ENCODE results near the gene GANAB.

GRCh38 chr11:62613291-62613778 lies 33.1 kb downstream of the GANAB start:
- TF ChIP-seq CTCF (IDR thresholded peaks at IDR 0.05) (no peak), POLR2A (IDR thresholded peaks at IDR 0.05) (no peak)

All from thyroid gland (tissue), 4 donors.